Endothelial cell of umbilical vein (primary cell): ENCODE measurements around the gene PSMC6.

Source experiments
- CTCF ChIP-seq, 2 donors: IDR thresholded peaks; 1 replicate in 1 of 2; 2 replicates in 1 of 2; pipeline ENCODE4 v1.5.1; 2011; ENCODE audit warnings: low read length in 2 of 2, mild to moderate bottlenecking in 2 of 2, moderate library complexity in 2 of 2, control low read depth in 1 of 2, inconsistent platforms in 1 of 2, low read depth in 1 of 2; ENCODE audit not compliant: insufficient read depth in 1 of 2; ENCODE audit errors: extremely low read depth in 1 of 2
- EZH2 ChIP-seq: IDR thresholded peaks from 2 replicates; pipeline ENCODE4 v1.6.1; 2012; ENCODE audit warnings: borderline replicate concordance, low read depth, mild to moderate bottlenecking, moderate library complexity, low read length, inconsistent platforms; ENCODE audit not compliant: severe bottlenecking
- MAX ChIP-seq: IDR thresholded peaks from 2 replicates; pipeline ENCODE4 v1.6.1; 2011; ENCODE audit not compliant: insufficient read depth, insufficient read length
- MYC ChIP-seq: IDR thresholded peaks from one replicate; pipeline ENCODE4 v1.6.1; 2011; ENCODE audit warnings: mild to moderate bottlenecking, low read depth, low read length
- POLR2A ChIP-seq: IDR thresholded peaks from 2 replicates; pipeline ENCODE4 v1.6.1; 2012; ENCODE audit warnings: low read depth, mild to moderate bottlenecking, control low read depth, low read length

GRCh38 chr14:52776816-52777215, 69.8 kb downstream of the PSMC6 start:
- TF ChIP-seq CTCF (IDR thresholded peaks at IDR 0.05; ENCODE audit: extremely low read depth in 1 of 2, insufficient read depth in 1 of 2, low read depth in 1 of 2, low read length in 2 of 2) (no peak), EZH2 (no peak), POLR2A (no peak), MYC (no peak), MAX (no peak)
